HEK293T (cell line): ENCODE data around the gene SFXN4.
A peak's percentile ranks its signal among the peaks of the same experiment; 100 is the strongest.

Source experiments
- CTCF ChIA-PET: fragments of 350-600 bp; formaldehyde crosslinking; extraction: SDS; loops from one replicate; lab custom pipeline; 2021; ENCODE audit warnings: antibody characterized with exemption, inconsistent platforms; lab: Yijun Ruan, JAX
- POLR2A ChIA-PET: fragments of 350-600 bp; formaldehyde crosslinking; extraction: SDS; loops from one replicate; lab custom pipeline; 2020; ENCODE audit warnings: antibody characterized with exemption, inconsistent platforms; lab: Yijun Ruan, JAX
- DNase-seq: peaks from one replicate; pipeline ENCODE4 v3.0.0; 2012; ENCODE audit warnings: mixed read lengths; ENCODE audit errors: extremely low spot score
- ARNT ChIP-seq: fragments of 450-650 bp; IDR thresholded peaks from 2 replicates; pipeline ENCODE4 v1.6.1; 2017; ENCODE audit warnings: mild to moderate bottlenecking
- BHLHE40 ChIP-seq: fragments of 450-650 bp; IDR thresholded peaks from 2 replicates; pipeline ENCODE4 v1.6.1; 2016; ENCODE audit warnings: mild to moderate bottlenecking, moderate library complexity, borderline replicate concordance
- CTBP1 ChIP-seq: fragments of 450-650 bp; IDR thresholded peaks from 2 replicates; pipeline ENCODE4 v1.6.1; 2016; ENCODE audit warnings: borderline replicate concordance
- ELF4 ChIP-seq: fragments of 450-650 bp; IDR thresholded peaks from 2 replicates; pipeline ENCODE4 v1.6.1; 2017; ENCODE audit warnings: antibody characterized with exemption
- FOXA1 ChIP-seq: fragments of 450-650 bp; IDR thresholded peaks from 2 replicates; pipeline ENCODE4 v1.6.1; 2016; ENCODE audit warnings: mild to moderate bottlenecking
- FOXK2 ChIP-seq: fragments of 450-650 bp; IDR thresholded peaks from 2 replicates; pipeline ENCODE4 v1.6.1; 2016; ENCODE audit warnings: mild to moderate bottlenecking
- FOXM1 ChIP-seq: fragments of 450-650 bp; IDR thresholded peaks from 2 replicates; pipeline ENCODE4 v1.6.1; 2017; ENCODE audit warnings: mild to moderate bottlenecking, borderline replicate concordance
- HDGF ChIP-seq: fragments of 450-650 bp; IDR thresholded peaks from 2 replicates; pipeline ENCODE4 v1.6.1; 2017; ENCODE audit warnings: antibody characterized with exemption, borderline replicate concordance
- L3MBTL2 ChIP-seq: fragments of 450-650 bp; conservative IDR thresholded peaks from 2 replicates; pipeline ENCODE4 v1.6.1; 2016; ENCODE audit warnings: mild to moderate bottlenecking
- LEF1 ChIP-seq: fragments of 450-650 bp; IDR thresholded peaks from 2 replicates; pipeline ENCODE4 v1.6.1; 2017; ENCODE audit warnings: mild to moderate bottlenecking, borderline replicate concordance
- NFRKB ChIP-seq: fragments of 450-650 bp; IDR thresholded peaks from 2 replicates; pipeline ENCODE4 v1.6.1; 2016; ENCODE audit warnings: mild to moderate bottlenecking, moderate library complexity
- PKNOX1 ChIP-seq: fragments of 450-650 bp; IDR thresholded peaks from 2 replicates; pipeline ENCODE4 v1.6.1; 2016
- SP1 ChIP-seq: fragments of 450-650 bp; IDR thresholded peaks from 2 replicates; pipeline ENCODE4 v1.6.1; 2017
- SUZ12 ChIP-seq: fragments of 450-650 bp; IDR thresholded peaks from 2 replicates; pipeline ENCODE4 v1.6.1; 2016; ENCODE audit warnings: mild to moderate bottlenecking
- TARDBP ChIP-seq: fragments of 450-650 bp; IDR thresholded peaks from 2 replicates; pipeline ENCODE4 v1.6.1; 2016
- ZNF384 ChIP-seq: fragments of 450-650 bp; IDR thresholded peaks from 2 replicates; pipeline ENCODE4 v1.6.1; 2016

SFXN4 gene

GRCh38 chr10:119205894-119206602 is 40.5 kb upstream of the SFXN4 start:
- DNase-seq, result no peak
- ChIA-PET CTCF (interaction anchor here (0.6 to 4.6 kb wide), 16 partner anchors 7 to 284 kb away, joined by 3 to 27 read pairs (median 5); no protein-coding TSS in a partner anchor), POLR2A (interaction anchor here (0.7 to 1.6 kb wide), 8 partner anchors 12 to 687 kb away, joined by 3 to 9 read pairs (median 3); partner anchors contain the start of gene SEC23IP)
- TF ChIP-seq ZNF384 (no peak), SUZ12 (no peak), TARDBP (no peak), HDGF (no peak), CTBP1 (no peak), NFRKB (no peak), FOXM1 (no peak), PKNOX1 (no peak), FOXK2 (no peak), FOXA1 (no peak), ELF4 (no peak), SP1 (no peak), LEF1 (no peak), L3MBTL2 (no peak), ARNT (no peak)

GRCh38 chr10:119203006-119203405 is 37.5 kb upstream of the SFXN4 start:
- TF ChIP-seq ZNF384 (no peak), HDGF (no peak), ELF4 (no peak)
- DNase-seq, result no peak
- CTCF ChIA-PET, result interaction anchor here (0.7 to 2.8 kb wide), 2 partner anchors 67 to 242 kb away, joined by 3 to 13 read pairs; no protein-coding TSS in a partner anchor
- POLR2A ChIA-PET, result interaction anchor here (1.0 kb wide), 1 partner anchor 24 kb away, joined by 3 read pairs; no protein-coding TSS in a partner anchor

GRCh38 chr10:119201233-119201632 is 35.7 kb upstream of the SFXN4 start:
- DNase-seq, result no peak
- ChIA-PET CTCF (interaction anchor here (1.0 kb wide), 1 partner anchor 8 kb away, joined by 3 read pairs; no protein-coding TSS in a partner anchor), POLR2A (interaction anchor here (0.6 kb wide), 1 partner anchor 257 kb away, joined by 3 read pairs; no protein-coding TSS in a partner anchor)
- no peak for TF ChIP-seq ARNT
- no peak for TF ChIP-seq FOXK2
- no peak for TF ChIP-seq TARDBP
- no peak for TF ChIP-seq FOXA1
- no peak for TF ChIP-seq LEF1
- no peak for TF ChIP-seq ELF4
- no peak for TF ChIP-seq PKNOX1

GRCh38 chr10:119199231-119199992 is 33.9 kb upstream of the SFXN4 start:
- DNase-seq, result peak; percentile 84
- TF ChIP-seq FOXK2 (no peak), CTBP1 (no peak), BHLHE40 (no peak), ELF4 (no peak), TARDBP (no peak), HDGF (no peak), LEF1 (no peak), ARNT (no peak), SP1 (no peak), FOXA1 (no peak), ZNF384 (no peak), NFRKB (no peak), FOXM1 (no peak)
- ChIA-PET POLR2A (interaction anchor here (0.7 to 1.3 kb wide), 3 partner anchors 246 to 398 kb away, joined by 3 to 5 read pairs (median 3); partner anchors contain the start of genes RGS10 and TIAL1), CTCF (interaction anchor here (0.5 to 2.6 kb wide), 38 partner anchors 9 to 719 kb away, joined by 3 to 27 read pairs (median 4); partner anchors contain the start of gene GRK5)

- no peak for TF ChIP-seq SUZ12
- no peak for TF ChIP-seq FOXA1
- no peak for TF ChIP-seq PKNOX1
- TF ChIP-seq BHLHE40, result no peak
- no peak for TF ChIP-seq NFRKB
- TF ChIP-seq FOXK2, result no peak
- TF ChIP-seq ELF4, result no peak
- no peak for TF ChIP-seq ARNT
- TF ChIP-seq FOXM1, result no peak
- POLR2A ChIA-PET, result no interaction called here
- DNase-seq, result no peak
These were observed 32.9 kb upstream of the SFXN4 start for GRCh38 chr10:119198438-119198837.

GRCh38 chr10:119197921-119198320 is 32.4 kb upstream of the SFXN4 start:
- ChIA-PET POLR2A (no interaction called here), CTCF (interaction anchor here (0.6 to 2.6 kb wide), 11 partner anchors 8 to 661 kb away, joined by 3 to 27 read pairs (median 4); partner anchors contain the start of gene GRK5)
- DNase-seq, result no peak
- TF ChIP-seq ARNT (no peak), LEF1 (no peak), TARDBP (no peak), FOXM1 (no peak), L3MBTL2 (no peak), PKNOX1 (no peak), HDGF (no peak)

More at GRCh38 chr10:119198438-119198837, 32.9 kb upstream of the SFXN4 start:
- CTCF ChIA-PET, result interaction anchor here (0.6 to 2.6 kb wide), 20 partner anchors 9 to 661 kb away, joined by 3 to 27 read pairs (median 4); partner anchors contain the start of gene GRK5
